WTC11 (cell line): ENCODE data around the gene MGRN1. TPM values are rescaled to one million over a fixed set of nuclear protein-coding genes. Genes with fewer than 3 reads are reported as not detected.

ENCODE experiments used
- ATAC-seq: fragments of 200-7000 bp; cut with Tn5 transposase; 2 replicates; pipeline ENCODE4 v1.10.0; 2021; ENCODE audit warnings: mild to moderate bottlenecking, moderate library complexity
- CTCF ChIA-PET: fragments of 300-600 bp; sonication (Branson Sonifier 250); formaldehyde crosslinking; loops from one replicate; lab custom pipeline; 2021; ENCODE audit warnings: antibody characterized with exemption; lab: Charles Lee
- POLR2A ChIA-PET: fragments of 350-600 bp; sonication (Branson Sonifier 250); formaldehyde crosslinking; loops from one replicate; lab custom pipeline; 2021; ENCODE audit warnings: antibody characterized with exemption; lab: Charles Lee
- DNase-seq: peaks from one replicate; pipeline ENCODE4 v3.0.0; 2021; ENCODE audit warnings: low spot score
- H3K27ac Mint-ChIP-seq: 2 replicates; pipeline ENCODE4 v1.8.0; 2021; ENCODE audit warnings: mixed read lengths
- H3K27me3 Mint-ChIP-seq: 2 replicates; pipeline ENCODE4 v1.8.0; 2021; ENCODE audit warnings: low read depth, mild to moderate bottlenecking, moderate library complexity, mixed read lengths
- H3K36me3 Mint-ChIP-seq: 2 replicates; pipeline ENCODE4 v1.8.0; 2021; ENCODE audit warnings: mixed read lengths
- H3K4me1 Mint-ChIP-seq: 2 replicates; pipeline ENCODE4 v1.8.0; 2022; ENCODE audit warnings: mixed read lengths
- H3K4me3 Mint-ChIP-seq: 2 replicates; pipeline ENCODE4 v1.8.0; 2021; ENCODE audit warnings: mild to moderate bottlenecking, moderate library complexity, mixed read lengths
- H3K9me3 Mint-ChIP-seq: 2 replicates; pipeline ENCODE4 v1.8.0; 2021; ENCODE audit warnings: mixed read lengths
- ATF1 ChIP-seq: sonication (generic); formaldehyde crosslinking; IDR thresholded peaks from 2 replicates; pipeline ENCODE4 v1.8.1; 2023; ENCODE audit warnings: mild to moderate bottlenecking, moderate library complexity, missing genetic modification reagents
- CREM ChIP-seq: sonication (generic); formaldehyde crosslinking; IDR thresholded peaks from 2 replicates; pipeline ENCODE4 v1.8.1; 2022; ENCODE audit warnings: mild to moderate bottlenecking, missing genetic modification reagents, moderate library complexity
- FOXK1 ChIP-seq: sonication (generic); formaldehyde crosslinking; IDR thresholded peaks from 2 replicates; pipeline ENCODE4 v1.8.0; 2022; ENCODE audit warnings: mild to moderate bottlenecking, moderate library complexity, missing genetic modification reagents
- GABPB1 ChIP-seq: sonication (generic); formaldehyde crosslinking; IDR thresholded peaks from 2 replicates; pipeline ENCODE4 v1.8.1; 2023; ENCODE audit warnings: mild to moderate bottlenecking, missing genetic modification reagents
- JUN ChIP-seq: sonication (generic); formaldehyde crosslinking; IDR thresholded peaks from 2 replicates; pipeline ENCODE4 v1.8.0; 2023; ENCODE audit warnings: mild to moderate bottlenecking, missing genetic modification reagents
- MYBL2 ChIP-seq: sonication (generic); formaldehyde crosslinking; IDR thresholded peaks from 2 replicates; pipeline ENCODE4 v1.8.1; 2023; ENCODE audit warnings: mild to moderate bottlenecking, moderate library complexity, missing genetic modification reagents
- NR1H2 ChIP-seq: sonication (generic); formaldehyde crosslinking; IDR thresholded peaks from 2 replicates; pipeline ENCODE4 v1.9.0; 2021; ENCODE audit warnings: mild to moderate bottlenecking, moderate library complexity, missing genetic modification reagents
- NR3C1 ChIP-seq: sonication (generic); formaldehyde crosslinking; conservative IDR thresholded peaks from 2 replicates; pipeline ENCODE4 v1.8.1; 2023; ENCODE audit warnings: low read depth, mild to moderate bottlenecking, missing genetic modification reagents
- SP1 ChIP-seq: sonication (generic); formaldehyde crosslinking; conservative IDR thresholded peaks from 2 replicates; pipeline ENCODE4 v1.8.1; 2022; ENCODE audit warnings: missing genetic modification reagents
- ZNF219 ChIP-seq: sonication (generic); formaldehyde crosslinking; IDR thresholded peaks from 2 replicates; pipeline ENCODE4 v1.8.0; 2023; ENCODE audit warnings: missing genetic modification reagents, mild to moderate bottlenecking, borderline replicate concordance
- ZNF317 ChIP-seq: sonication (generic); formaldehyde crosslinking; IDR thresholded peaks from 2 replicates; pipeline ENCODE4 v1.8.1; 2023; ENCODE audit warnings: low read depth, mild to moderate bottlenecking, moderate library complexity, missing genetic modification reagents, borderline replicate concordance
- ZNF416 ChIP-seq: fragments of 250-450 bp; sonication (Bioruptor Pico); IDR thresholded peaks from 2 replicates; pipeline ENCODE4 v1.9.0; 2021; ENCODE audit warnings: mild to moderate bottlenecking, inconsistent platforms
- ZNF423 ChIP-seq: fragments of 250-450 bp; sonication (Bioruptor Pico); IDR thresholded peaks from 2 replicates; pipeline ENCODE4 v2.1.2; 2022; ENCODE audit warnings: mild to moderate bottlenecking, moderate library complexity
- total RNA-seq: library from RNA; stranded (reverse); gene quantifications from 3 replicates; pipeline ENCODE4 v1.2.3, GENCODE V29; 2021
- TF ChIP-seq, protein P1 (sequence below): sonication (generic); formaldehyde crosslinking; IDR thresholded peaks from 2 replicates; pipeline ENCODE4 v1.8.0; 2023; ENCODE audit warnings: missing genetic modification reagents, mild to moderate bottlenecking, borderline replicate concordance
- TF ChIP-seq, protein P2 (sequence below): sonication (generic); formaldehyde crosslinking; IDR thresholded peaks from 2 replicates; pipeline ENCODE4 v1.8.0; 2022; ENCODE audit warnings: mild to moderate bottlenecking, missing genetic modification reagents
- TF ChIP-seq, protein P3 (sequence below): sonication (generic); formaldehyde crosslinking; IDR thresholded peaks from 2 replicates; pipeline ENCODE4 v1.8.0; 2022; ENCODE audit warnings: mild to moderate bottlenecking, missing genetic modification reagents
- TF ChIP-seq, protein P4 (sequence below): sonication (generic); formaldehyde crosslinking; IDR thresholded peaks from 2 replicates; pipeline ENCODE4 v1.8.0; 2023; ENCODE audit warnings: missing genetic modification reagents
- TF ChIP-seq, protein P5 (sequence below): sonication (generic); formaldehyde crosslinking; IDR thresholded peaks from 2 replicates; pipeline ENCODE4 v1.8.1; 2023; ENCODE audit warnings: mild to moderate bottlenecking, moderate library complexity, missing genetic modification reagents

The MGRN1 gene
- total RNA-seq, 1 experiment from 2014 or later: 88.8 TPM

DNA sequence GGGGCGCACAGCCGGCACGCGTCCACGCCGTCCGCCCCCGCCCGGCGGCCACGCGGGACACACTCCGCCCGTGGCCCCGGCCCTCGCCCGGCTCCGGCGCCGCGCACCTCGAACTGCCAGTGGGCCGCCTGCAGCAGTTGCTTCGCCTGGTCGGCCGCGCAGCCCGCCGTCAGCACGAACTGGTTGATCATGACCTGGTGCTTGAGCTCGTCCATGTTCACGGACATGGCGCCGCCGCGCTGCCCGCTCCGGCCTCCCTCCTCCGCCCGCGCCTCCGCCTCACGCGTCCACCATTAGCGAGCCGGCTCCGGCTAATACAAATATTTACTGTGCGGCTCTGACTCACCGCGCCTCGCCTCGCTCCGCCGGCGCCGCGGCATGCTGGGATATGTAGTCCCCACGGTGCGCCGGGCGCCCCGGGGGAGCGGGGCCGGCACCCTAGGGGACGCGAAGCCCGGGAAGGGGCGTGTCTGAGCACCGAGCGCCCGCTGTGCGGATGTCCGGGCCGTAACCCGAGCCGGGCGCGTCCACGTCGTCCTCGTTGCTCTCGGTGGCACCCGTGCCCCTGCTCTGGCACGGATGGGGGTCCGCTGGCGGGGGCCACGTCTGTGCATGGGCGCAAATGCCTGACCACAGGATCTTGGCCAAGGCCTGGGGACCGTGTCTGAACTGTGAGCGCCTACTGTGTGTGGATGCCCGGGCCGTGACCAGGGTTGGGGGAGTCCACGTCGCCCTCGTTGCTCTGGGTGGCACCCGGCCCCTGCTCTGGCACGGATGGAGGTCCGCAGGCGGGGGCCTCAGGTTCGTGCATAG, 9.8 kb upstream of the MGRN1 start, which contains the start of gene UBALD1 (continued):
- TF ChIP-seq, protein P1, sequence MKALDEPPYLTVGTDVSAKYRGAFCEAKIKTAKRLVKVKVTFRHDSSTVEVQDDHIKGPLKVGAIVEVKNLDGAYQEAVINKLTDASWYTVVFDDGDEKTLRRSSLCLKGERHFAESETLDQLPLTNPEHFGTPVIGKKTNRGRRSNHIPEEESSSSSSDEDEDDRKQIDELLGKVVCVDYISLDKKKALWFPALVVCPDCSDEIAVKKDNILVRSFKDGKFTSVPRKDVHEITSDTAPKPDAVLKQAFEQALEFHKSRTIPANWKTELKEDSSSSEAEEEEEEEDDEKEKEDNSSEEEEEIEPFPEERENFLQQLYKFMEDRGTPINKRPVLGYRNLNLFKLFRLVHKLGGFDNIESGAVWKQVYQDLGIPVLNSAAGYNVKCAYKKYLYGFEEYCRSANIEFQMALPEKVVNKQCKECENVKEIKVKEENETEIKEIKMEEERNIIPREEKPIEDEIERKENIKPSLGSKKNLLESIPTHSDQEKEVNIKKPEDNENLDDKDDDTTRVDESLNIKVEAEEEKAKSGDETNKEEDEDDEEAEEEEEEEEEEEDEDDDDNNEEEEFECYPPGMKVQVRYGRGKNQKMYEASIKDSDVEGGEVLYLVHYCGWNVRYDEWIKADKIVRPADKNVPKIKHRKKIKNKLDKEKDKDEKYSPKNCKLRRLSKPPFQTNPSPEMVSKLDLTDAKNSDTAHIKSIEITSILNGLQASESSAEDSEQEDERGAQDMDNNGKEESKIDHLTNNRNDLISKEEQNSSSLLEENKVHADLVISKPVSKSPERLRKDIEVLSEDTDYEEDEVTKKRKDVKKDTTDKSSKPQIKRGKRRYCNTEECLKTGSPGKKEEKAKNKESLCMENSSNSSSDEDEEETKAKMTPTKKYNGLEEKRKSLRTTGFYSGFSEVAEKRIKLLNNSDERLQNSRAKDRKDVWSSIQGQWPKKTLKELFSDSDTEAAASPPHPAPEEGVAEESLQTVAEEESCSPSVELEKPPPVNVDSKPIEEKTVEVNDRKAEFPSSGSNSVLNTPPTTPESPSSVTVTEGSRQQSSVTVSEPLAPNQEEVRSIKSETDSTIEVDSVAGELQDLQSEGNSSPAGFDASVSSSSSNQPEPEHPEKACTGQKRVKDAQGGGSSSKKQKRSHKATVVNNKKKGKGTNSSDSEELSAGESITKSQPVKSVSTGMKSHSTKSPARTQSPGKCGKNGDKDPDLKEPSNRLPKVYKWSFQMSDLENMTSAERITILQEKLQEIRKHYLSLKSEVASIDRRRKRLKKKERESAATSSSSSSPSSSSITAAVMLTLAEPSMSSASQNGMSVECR (CRISPR knock-in tag): 0 out of 2 replicates have a peak, but pooled peaks have one; percentile 45
- TF ChIP-seq, protein P2, sequence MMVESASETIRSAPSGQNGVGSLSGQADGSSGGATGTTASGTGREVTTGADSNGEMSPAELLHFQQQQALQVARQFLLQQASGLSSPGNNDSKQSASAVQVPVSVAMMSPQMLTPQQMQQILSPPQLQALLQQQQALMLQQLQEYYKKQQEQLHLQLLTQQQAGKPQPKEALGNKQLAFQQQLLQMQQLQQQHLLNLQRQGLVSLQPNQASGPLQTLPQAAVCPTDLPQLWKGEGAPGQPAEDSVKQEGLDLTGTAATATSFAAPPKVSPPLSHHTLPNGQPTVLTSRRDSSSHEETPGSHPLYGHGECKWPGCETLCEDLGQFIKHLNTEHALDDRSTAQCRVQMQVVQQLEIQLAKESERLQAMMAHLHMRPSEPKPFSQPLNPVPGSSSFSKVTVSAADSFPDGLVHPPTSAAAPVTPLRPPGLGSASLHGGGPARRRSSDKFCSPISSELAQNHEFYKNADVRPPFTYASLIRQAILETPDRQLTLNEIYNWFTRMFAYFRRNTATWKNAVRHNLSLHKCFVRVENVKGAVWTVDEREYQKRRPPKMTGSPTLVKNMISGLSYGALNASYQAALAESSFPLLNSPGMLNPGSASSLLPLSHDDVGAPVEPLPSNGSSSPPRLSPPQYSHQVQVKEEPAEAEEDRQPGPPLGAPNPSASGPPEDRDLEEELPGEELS: peak; percentile 81
- peak; percentile 99 for TF ChIP-seq ZNF423
- peak; percentile 49; the same call in 1 of the 2 replicates for TF ChIP-seq CREM (CRISPR knock-in tag)
- 0 out of 2 replicates have a peak, but pooled peaks have one; percentile 61 for TF ChIP-seq JUN (CRISPR knock-in tag)
- TF ChIP-seq MYBL2 (CRISPR knock-in tag): 0 out of 2 replicates have a peak, but pooled peaks have one; percentile 15
- TF ChIP-seq NR3C1: no peak
- peak; percentile 16; the same call in 1 of the 2 replicates for TF ChIP-seq GABPB1 (CRISPR knock-in tag)
- peak; percentile 75 for TF ChIP-seq SP1 (CRISPR knock-in tag)
- peak; percentile 92 for TF ChIP-seq ZNF219 (CRISPR knock-in tag)
- 0 out of 2 replicates have a peak, but pooled peaks have one; percentile 30 for TF ChIP-seq ZNF416
- TF ChIP-seq, protein P3, sequence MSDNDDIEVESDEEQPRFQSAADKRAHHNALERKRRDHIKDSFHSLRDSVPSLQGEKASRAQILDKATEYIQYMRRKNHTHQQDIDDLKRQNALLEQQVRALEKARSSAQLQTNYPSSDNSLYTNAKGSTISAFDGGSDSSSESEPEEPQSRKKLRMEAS (CRISPR knock-in tag): peak; percentile 62; the same call in 1 of the 2 replicates
- TF ChIP-seq FOXK1 (CRISPR knock-in tag): peak; percentile 97

DNA sequence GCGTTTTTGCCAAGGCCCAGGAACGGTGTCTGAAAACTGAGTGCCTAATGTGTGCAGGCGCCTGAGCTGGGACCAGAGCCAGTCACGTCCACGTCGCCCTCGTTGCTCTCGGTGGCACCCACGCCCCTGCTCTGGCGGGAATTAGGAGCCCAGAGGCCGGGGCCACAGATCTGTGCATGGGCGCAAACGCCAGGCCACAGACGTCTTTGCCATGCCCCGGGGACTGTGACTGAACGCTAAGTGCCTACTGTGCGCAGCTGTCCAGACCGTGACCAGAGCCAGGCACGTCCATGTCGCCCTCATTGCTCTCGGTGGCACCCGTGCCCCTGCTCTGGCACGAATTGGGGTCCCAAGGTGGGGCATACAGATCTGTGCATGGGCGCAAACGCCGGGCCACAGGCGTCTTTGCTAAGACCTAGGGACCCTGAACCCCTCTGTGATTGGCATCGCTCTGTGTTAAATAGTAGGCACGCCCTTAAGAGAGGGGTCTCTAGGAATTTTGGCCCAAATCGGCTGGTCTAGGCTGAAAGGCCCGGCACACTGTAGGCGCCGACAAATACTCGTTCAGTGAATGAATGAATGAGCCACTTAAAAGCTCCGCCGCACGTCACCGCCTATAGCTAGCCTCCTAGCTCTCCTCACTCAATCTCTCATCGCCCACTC, 9.1 kb upstream of the MGRN1 start:
- POLR2A ChIA-PET: interaction anchor here (0.9 to 1.9 kb wide), 6 partner anchors 10 to 344 kb away, joined by 3 to 13 read pairs (median 4); partner anchors contain the start of genes ANKS3, DNAAF8 and MGRN1
- TF ChIP-seq ZNF317 (0 out of 2 replicates have a peak, but pooled peaks have one; percentile 11), NR1H2 (CRISPR knock-in tag) (no peak), ATF1 (CRISPR knock-in tag) (0 out of 2 replicates have a peak, but pooled peaks have one; percentile 35)
- TF ChIP-seq, protein P4, sequence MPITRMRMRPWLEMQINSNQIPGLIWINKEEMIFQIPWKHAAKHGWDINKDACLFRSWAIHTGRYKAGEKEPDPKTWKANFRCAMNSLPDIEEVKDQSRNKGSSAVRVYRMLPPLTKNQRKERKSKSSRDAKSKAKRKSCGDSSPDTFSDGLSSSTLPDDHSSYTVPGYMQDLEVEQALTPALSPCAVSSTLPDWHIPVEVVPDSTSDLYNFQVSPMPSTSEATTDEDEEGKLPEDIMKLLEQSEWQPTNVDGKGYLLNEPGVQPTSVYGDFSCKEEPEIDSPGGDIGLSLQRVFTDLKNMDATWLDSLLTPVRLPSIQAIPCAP (CRISPR knock-in tag): no peak
- TF ChIP-seq, protein P5, sequence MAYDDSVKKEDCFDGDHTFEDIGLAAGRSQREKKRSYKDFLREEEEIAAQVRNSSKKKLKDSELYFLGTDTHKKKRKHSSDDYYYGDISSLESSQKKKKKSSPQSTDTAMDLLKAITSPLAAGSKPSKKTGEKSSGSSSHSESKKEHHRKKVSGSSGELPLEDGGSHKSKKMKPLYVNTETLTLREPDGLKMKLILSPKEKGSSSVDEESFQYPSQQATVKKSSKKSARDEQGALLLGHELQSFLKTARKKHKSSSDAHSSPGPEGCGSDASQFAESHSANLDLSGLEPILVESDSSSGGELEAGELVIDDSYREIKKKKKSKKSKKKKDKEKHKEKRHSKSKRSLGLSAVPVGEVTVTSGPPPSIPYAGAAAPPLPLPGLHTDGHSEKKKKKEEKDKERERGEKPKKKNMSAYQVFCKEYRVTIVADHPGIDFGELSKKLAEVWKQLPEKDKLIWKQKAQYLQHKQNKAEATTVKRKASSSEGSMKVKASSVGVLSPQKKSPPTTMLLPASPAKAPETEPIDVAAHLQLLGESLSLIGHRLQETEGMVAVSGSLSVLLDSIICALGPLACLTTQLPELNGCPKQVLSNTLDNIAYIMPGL (CRISPR knock-in tag): peak; percentile 34; the same call in 1 of the 2 replicates
- no peaks in the 10 kb centered on the region for H3K27me3 Mint-ChIP-seq
- peak overlapping the region; percentile 92 for H3K27ac Mint-ChIP-seq
- DNase-seq (no peak), ATAC-seq (no peak)
- no peaks in the 10 kb centered on the region for H3K9me3 Mint-ChIP-seq
- CTCF ChIA-PET: interaction anchor here (0.6 to 4.2 kb wide), 22 partner anchors 9 to 329 kb away, joined by 3 to 46 read pairs (median 5); partner anchors contain the start of genes ANKS3, DNAAF8, HMOX2 and MGRN1
- no peaks in the 10 kb centered on the region for H3K36me3 Mint-ChIP-seq
- H3K4me1 Mint-ChIP-seq: peaks cover 38% of the 10 kb centered on the region
- H3K4me3 Mint-ChIP-seq: peak overlapping the region; percentile 73
